Neuronal stem cell (in vitro differentiated cells): ENCODE results near the gene CPNE7.
A peak's percentile ranks its signal among the peaks of the same experiment; 100 is the strongest.

ENCODE experiments used
- DNase-seq: peaks from one replicate; pipeline ENCODE4 v3.0.0-alpha.2; 2013; ENCODE audit warnings: low spot score
- H2AFZ ChIP-seq: one replicate; pipeline ENCODE4 v1.6.1; 2013; ENCODE audit warnings: mild to moderate bottlenecking, low read length, inconsistent platforms
- H2AK5ac ChIP-seq: 2 replicates; pipeline ENCODE4 v1.6.1; 2013; ENCODE audit warnings: low read depth, mild to moderate bottlenecking, inconsistent platforms, low read length, moderate library complexity, mixed read lengths
- H2BK120ac ChIP-seq: 2 replicates; pipeline ENCODE4 v1.6.1; 2013; ENCODE audit warnings: low read depth, mild to moderate bottlenecking, inconsistent platforms, low read length, moderate library complexity, mixed read lengths
- H2BK12ac ChIP-seq: one replicate; pipeline ENCODE4 v1.6.1; 2013; ENCODE audit warnings: low read length, inconsistent platforms
- H2BK15ac ChIP-seq: 2 replicates; pipeline ENCODE4 v1.6.1; 2013; ENCODE audit warnings: mild to moderate bottlenecking, low read length, inconsistent platforms, mixed read lengths
- H2BK5ac ChIP-seq: one replicate; pipeline ENCODE4 v1.6.1; 2013; ENCODE audit warnings: inconsistent platforms, mild to moderate bottlenecking, low read length, moderate library complexity
- H3K14ac ChIP-seq: one replicate; pipeline ENCODE4 v1.6.1; 2013; ENCODE audit warnings: low read length, inconsistent platforms
- H3K18ac ChIP-seq: 2 replicates; pipeline ENCODE4 v1.6.1; 2013; ENCODE audit warnings: low read length, inconsistent platforms
- H3K23ac ChIP-seq: 2 replicates; pipeline ENCODE4 v1.6.1; 2013; ENCODE audit warnings: low read depth, mild to moderate bottlenecking, mixed read lengths, low read length, inconsistent platforms; ENCODE audit not compliant: poor library complexity
- H3K27ac ChIP-seq: replicated peaks from 3 replicates; pipeline ENCODE4 v1.5.1; 2013; ENCODE audit warnings: low read length, inconsistent platforms
- H3K27me3 ChIP-seq, 3 experiments: 2 replicates each; pipeline ENCODE4 v1.6.1; 2013; ENCODE audit warnings: low read length in 3 of 3, mild to moderate bottlenecking in 2 of 3, inconsistent platforms in 1 of 3, low read depth in 1 of 3, mixed read lengths in 1 of 3, moderate library complexity in 1 of 3; ENCODE audit not compliant: control insufficient read depth in 3 of 3, insufficient read depth in 3 of 3
- H3K36me3 ChIP-seq, 2 donors: replicated peaks in 1 of 2; 2 replicates each; pipeline ENCODE4 v1.6.1; 2013; ENCODE audit warnings: low read length in 2 of 2; ENCODE audit not compliant: control insufficient read depth in 2 of 2, insufficient read depth in 2 of 2
- H3K4ac ChIP-seq: 2 replicates; pipeline ENCODE4 v1.6.1; 2013; ENCODE audit warnings: inconsistent platforms, mild to moderate bottlenecking, low read length, moderate library complexity
- H3K4me1 ChIP-seq, 2 donors: 1 replicate in 1 of 2; 2 replicates in 1 of 2; pipeline ENCODE4 v1.6.1; 2013; ENCODE audit warnings: low read length in 2 of 2, low read depth in 1 of 2; ENCODE audit not compliant: control insufficient read depth in 2 of 2, insufficient read depth in 1 of 2
- H3K4me2 ChIP-seq: one replicate; pipeline ENCODE4 v1.6.1; 2013; ENCODE audit warnings: mild to moderate bottlenecking, low read length, inconsistent platforms; ENCODE audit not compliant: insufficient read depth, poor library complexity, severe bottlenecking
- H3K4me3 ChIP-seq, 2 donors: 2 replicates each; pipeline ENCODE4 v1.5.1; 2013; ENCODE audit warnings: low read length in 2 of 2, mild to moderate bottlenecking in 2 of 2, inconsistent platforms in 1 of 2, moderate library complexity in 1 of 2
- H3K79me1 ChIP-seq: one replicate; pipeline ENCODE4 v1.6.1; 2013; ENCODE audit warnings: low read depth, mild to moderate bottlenecking, inconsistent platforms, low read length, moderate library complexity
- H3K9ac ChIP-seq: one replicate; pipeline ENCODE4 v1.6.1; 2013; ENCODE audit warnings: mild to moderate bottlenecking, low read depth, low read length, inconsistent platforms; ENCODE audit not compliant: poor library complexity
- H3K9me3 ChIP-seq, 2 donors: replicated peaks in 1 of 2; 2 replicates each; pipeline versions ENCODE3 to v1.6.1; 2013; ENCODE audit warnings: low read length in 2 of 2, mild to moderate bottlenecking in 2 of 2, inconsistent platforms in 1 of 2, low read depth in 1 of 2, mixed read lengths in 1 of 2, moderate library complexity in 1 of 2; ENCODE audit not compliant: control insufficient read depth in 2 of 2, insufficient read depth in 1 of 2
- H4K8ac ChIP-seq: one replicate; pipeline ENCODE4 v1.6.1; 2013; ENCODE audit warnings: low read depth, mild to moderate bottlenecking, inconsistent platforms, low read length, moderate library complexity
- H4K91ac ChIP-seq: one replicate; pipeline ENCODE4 v1.6.1; 2013; ENCODE audit warnings: low read length, low read depth, mild to moderate bottlenecking, inconsistent platforms; ENCODE audit not compliant: poor library complexity
- WGBS, 2 donors: extraction: QIAGEN DNeasy Blood & Tissue Kit; methylation state at CpG; one replicate each; pipeline ENCODE4 v1.1.7; 2013; ENCODE audit warnings: missing lambda C conversion rate in 2 of 2, mixed read lengths in 1 of 2; ENCODE audit not compliant: insufficient read length in 2 of 2, insufficient replicate concordance in 1 of 2; ENCODE audit errors: extremely low coverage in 2 of 2; 5-methylcytosine and 5-hydroxymethylcytosine counted together

The CPNE7 gene

DNA sequence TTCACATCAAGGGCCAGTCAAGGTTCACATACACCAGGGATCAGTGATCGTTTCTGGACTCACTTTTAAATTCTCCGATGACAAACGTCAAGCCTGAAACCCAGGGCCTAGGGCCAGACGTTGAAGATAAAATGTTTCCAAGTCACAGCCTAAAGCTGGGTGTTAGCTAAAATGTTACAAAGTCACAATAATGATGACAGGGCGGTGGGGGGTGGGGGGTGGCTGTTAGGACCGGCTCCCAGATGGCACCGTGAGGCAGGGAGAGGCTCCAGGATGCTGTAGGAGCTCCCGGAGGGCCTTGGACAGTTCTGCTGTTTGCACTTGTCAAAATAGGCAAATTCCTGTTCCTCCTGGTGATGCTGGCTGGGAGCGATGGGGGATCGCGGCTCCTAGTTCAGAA, 31.4 kb upstream of the CPNE7 start:
- Histone ChIP-seq H2BK120ac (no peak overlapping the region), H3K9ac (no peak overlapping the region), H3K14ac (no peak overlapping the region), H2BK15ac (no peak overlapping the region), H3K4me3 (no peak overlapping the region), H3K4me2 (no peak overlapping the region), H3K27me3 (no peaks in the 10 kb centered on the region), H3K4me1 (no peaks in the 10 kb centered on the region), H4K91ac (no peak overlapping the region), H3K79me1 (peaks cover 8% of the 10 kb centered on the region), H3K18ac (no peak overlapping the region), H2BK12ac (no peak overlapping the region), H2AFZ (no peak overlapping the region), H2BK5ac (no peak overlapping the region), H2AK5ac (no peak overlapping the region), H4K8ac (no peak overlapping the region), H3K4ac (no peak overlapping the region), H3K9me3 (peaks cover 0 to 3% of the 10 kb centered on the region in 2 donors), H3K23ac (no peak overlapping the region), H3K36me3 (peaks cover 46 to 89% of the 10 kb centered on the region in 2 donors), H3K27ac (no peak overlapping the region)
- no CpG with 5 or more reads among the region's 11 CpGs for WGBS, 2 donors
- no peak for DNase-seq

DNA sequence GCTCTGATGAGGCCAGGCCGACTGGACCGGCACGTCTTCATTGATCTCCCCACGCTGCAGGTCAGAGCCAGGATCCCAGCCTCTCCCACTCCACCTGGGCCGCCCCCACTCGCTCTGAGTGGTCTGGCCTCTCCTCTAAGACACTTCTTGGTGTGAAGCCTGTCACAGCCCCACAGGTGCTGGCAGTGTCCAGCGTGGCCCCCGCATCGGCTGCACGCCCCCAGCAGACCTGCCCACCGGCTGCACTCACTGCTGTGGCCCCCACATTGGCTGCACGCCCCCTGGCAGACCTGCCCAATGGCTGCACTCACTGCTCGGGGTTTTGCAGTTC, 30.9 kb upstream of the CPNE7 start:
- H4K8ac ChIP-seq, result no peak overlapping the region

DNA sequence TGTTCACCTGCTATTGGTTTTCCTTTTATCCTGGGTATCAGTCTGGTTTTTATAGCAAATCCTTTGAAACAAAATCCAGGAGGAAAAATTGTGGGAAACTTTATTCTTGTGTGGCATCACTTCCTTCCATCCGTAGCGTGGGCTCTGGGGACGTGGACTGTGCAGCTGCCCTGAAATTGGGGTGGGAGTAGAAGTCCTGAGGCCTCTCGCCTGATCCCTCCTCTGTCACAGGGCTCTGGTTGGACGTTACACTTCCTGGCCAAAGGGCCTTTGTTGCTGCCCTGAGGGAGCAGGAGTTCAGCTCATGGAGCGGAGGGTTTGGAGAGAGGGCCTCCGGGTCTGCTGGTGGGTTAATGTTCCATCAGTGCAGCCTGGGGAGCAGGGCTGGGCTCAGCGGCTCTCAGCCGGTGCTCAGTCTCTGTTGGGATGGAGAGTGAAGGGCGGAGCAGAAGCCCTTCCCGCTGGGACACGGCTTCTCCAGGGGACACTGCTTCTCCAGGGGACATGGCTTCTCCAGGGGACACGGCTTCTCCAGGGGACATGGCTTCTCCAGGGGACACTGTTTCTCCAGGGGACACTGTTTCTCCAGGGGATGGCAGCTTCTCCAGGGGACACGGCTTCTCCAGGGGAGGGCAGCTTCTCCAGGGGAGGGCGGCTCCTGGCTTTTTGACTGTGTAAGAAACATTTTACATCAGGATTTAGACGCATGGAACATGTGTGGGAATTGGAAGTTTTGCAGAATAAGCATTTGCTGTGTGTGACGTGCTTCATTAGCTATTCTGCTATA, 30.3 kb upstream of the CPNE7 start:
- Histone ChIP-seq H2BK12ac (no peak overlapping the region), H3K9me3 (peaks cover 0 to 3% of the 10 kb centered on the region in 2 donors), H2AK5ac (no peak overlapping the region), H3K4ac (no peak overlapping the region), H3K4me1 (no peaks in the 10 kb centered on the region), H3K14ac (no peak overlapping the region), H3K9ac (no peak overlapping the region), H3K23ac (no peak overlapping the region), H2BK15ac (no peak overlapping the region), H2AFZ (no peak overlapping the region), H2BK5ac (no peak overlapping the region), H3K4me3 (no peak overlapping the region), H3K79me1 (peaks cover 6% of the 10 kb centered on the region), H3K4me2 (no peak overlapping the region), H2BK120ac (no peak overlapping the region), H3K36me3 (peaks cover 45 to 91% of the 10 kb centered on the region in 2 donors), H4K8ac (no peak overlapping the region), H3K27ac (no peak overlapping the region), H3K27me3 (no peaks in the 10 kb centered on the region), H3K18ac (no peak overlapping the region), H4K91ac (no peak overlapping the region)
- no CpG with 5 or more reads among the region's 17 CpGs for WGBS, 2 donors
- no peak for DNase-seq

More for the DNA sequence above, 30.9 kb upstream of the CPNE7 start:
- no peak overlapping the region for H2AFZ ChIP-seq
- no peak overlapping the region for H3K4ac ChIP-seq
- peak overlapping the region; percentile 71 for H3K14ac ChIP-seq
- no peak overlapping the region for H3K9ac ChIP-seq
- no peak for DNase-seq
- H3K18ac ChIP-seq, result no peak overlapping the region
- no peak overlapping the region for H3K27ac ChIP-seq
- H3K9me3 ChIP-seq, result peaks cover 0 to 3% of the 10 kb centered on the region in 2 donors
- no peak overlapping the region for H2BK5ac ChIP-seq
- no peaks in the 10 kb centered on the region for H3K4me1 ChIP-seq
- H2AK5ac ChIP-seq, result no peak overlapping the region
- H3K79me1 ChIP-seq, result peaks cover 8% of the 10 kb centered on the region
- H4K91ac ChIP-seq, result no peak overlapping the region
- H2BK120ac ChIP-seq, result no peak overlapping the region
- no peak overlapping the region for H2BK12ac ChIP-seq
- no peak overlapping the region for H3K23ac ChIP-seq
- WGBS, 2 donors, result no CpG with 5 or more reads among the region's 13 CpGs
- peaks cover 47 to 92% of the 10 kb centered on the region in 2 donors for H3K36me3 ChIP-seq
- no peak overlapping the region for H2BK15ac ChIP-seq
- no peak overlapping the region for H3K4me2 ChIP-seq
- H3K4me3 ChIP-seq, result no peak overlapping the region
- H3K27me3 ChIP-seq, result no peaks in the 10 kb centered on the region

DNA sequence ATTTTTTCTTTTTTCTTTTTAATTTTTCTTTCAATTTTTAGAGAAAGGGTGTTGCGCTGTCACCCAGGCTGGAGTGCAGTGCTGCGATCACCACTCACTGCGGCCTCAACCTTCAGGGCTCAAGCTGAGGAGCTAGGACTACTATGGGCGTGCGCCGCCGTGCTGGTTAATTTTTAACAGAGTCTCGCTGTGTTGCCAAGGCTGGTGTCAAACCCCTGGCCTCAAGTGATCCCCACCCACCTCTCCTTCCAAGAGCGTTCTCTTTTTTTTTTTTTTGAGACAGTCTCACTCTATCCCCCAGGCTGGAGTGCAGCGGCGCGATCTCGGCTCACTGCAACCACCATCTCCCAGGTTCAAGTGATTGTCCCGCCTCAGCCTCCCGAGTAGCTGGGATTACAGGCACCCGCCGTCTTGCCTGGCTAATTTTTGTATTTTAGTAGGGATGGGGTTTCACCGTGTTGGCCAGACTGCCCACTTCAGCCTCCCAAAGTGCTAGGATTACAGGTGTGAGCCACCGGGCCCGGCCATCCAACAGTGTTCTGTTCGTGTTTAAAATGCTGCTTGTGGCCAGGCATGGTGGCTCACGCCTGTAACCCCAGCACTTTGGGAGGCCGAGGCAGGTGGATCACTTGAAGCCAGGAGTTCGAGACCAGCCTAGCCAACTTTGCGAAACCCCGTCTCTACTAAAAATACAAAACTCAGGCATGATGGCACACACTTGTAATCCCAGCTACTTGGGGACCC, 29.6 kb upstream of the CPNE7 start:
- H2BK15ac ChIP-seq, result no peak overlapping the region
- no peaks in the 10 kb centered on the region for H3K4me1 ChIP-seq
- no peak overlapping the region for H3K23ac ChIP-seq
- H3K9ac ChIP-seq, result no peak overlapping the region
- H2BK5ac ChIP-seq, result no peak overlapping the region
- H3K27me3 ChIP-seq, result no peaks in the 10 kb centered on the region
- H3K18ac ChIP-seq, result no peak overlapping the region
- no peak overlapping the region for H3K4ac ChIP-seq
- peaks cover 7% of the 10 kb centered on the region for H3K79me1 ChIP-seq
- H2AK5ac ChIP-seq, result no peak overlapping the region
- no peak overlapping the region for H4K91ac ChIP-seq
- no peak overlapping the region for H2AFZ ChIP-seq
- H3K4me3 ChIP-seq, result no peak overlapping the region
- no peak overlapping the region for H4K8ac ChIP-seq
- no peak overlapping the region for H2BK120ac ChIP-seq
- DNase-seq, result no peak
- no peak overlapping the region for H3K27ac ChIP-seq
- no peak overlapping the region for H2BK12ac ChIP-seq
- H3K9me3 ChIP-seq, result peaks cover 0 to 3% of the 10 kb centered on the region in 2 donors
- WGBS, 2 donors, result no CpG with 5 or more reads among the region's 26 CpGs
- no peak overlapping the region for H3K14ac ChIP-seq
- no peak overlapping the region for H3K4me2 ChIP-seq
- peaks cover 47 to 91% of the 10 kb centered on the region in 2 donors for H3K36me3 ChIP-seq
